Ovary (tissue), 3 donors: ENCODE data around the gene NDUFA11.

Experiments used
- CTCF ChIP-seq, 3 donors: fragments of 450-650 bp in 2 of 3; fragments of 200-600 bp in 1 of 3; IDR thresholded peaks; one replicate each; pipeline versions ENCODE4 v1.5.1 to v1.8.0; 2016 to 2022; ENCODE audit warnings: antibody characterized with exemption in 3 of 3, mild to moderate bottlenecking in 1 of 3
- EP300 ChIP-seq: sonication (generic); formaldehyde crosslinking; IDR thresholded peaks from one replicate; pipeline ENCODE4 v1.6.1; 2017; ENCODE audit warnings: antibody characterized with exemption
- POLR2A ChIP-seq: fragments of 450-650 bp; IDR thresholded peaks from one replicate; pipeline ENCODE4 v1.6.1; 2017; ENCODE audit warnings: antibody characterized with exemption, mild to moderate bottlenecking, moderate library complexity
- donor health status: DM: no; HTN: no; CAD: no.

- TF ChIP-seq CTCF (IDR thresholded peaks at IDR 0.05) (no peak), EP300 (no peak), POLR2A (no peak)
Observed at GRCh38 chr19:5934774-5935472, 31.3 kb upstream of the NDUFA11 start.
